Effector CD8-positive, alpha-beta T cell (primary cell): ENCODE data around the gene CC2D2A.

ENCODE experiments used
- DNase-seq: peaks from one replicate; lab custom pipeline; 2025; lab: John Stamatoyannopoulos, UW

CC2D2A gene

GRCh38 chr4:15649914-15650545 is 180.3 kb downstream of the CC2D2A start:
- peak; percentile 47 for DNase-seq
